CD4-positive, alpha-beta T cell (primary cell): ENCODE measurements around the gene CTXN3. TPM values are rescaled to one million over a fixed set of nuclear protein-coding genes. Genes with fewer than 3 reads are reported as not detected.

Experiments
- ATAC-seq: fragments of 200-7000 bp; cut with Tn5 transposase; one replicate; pipeline ENCODE4 v1.10.0; 2022; ENCODE audit warnings: mild to moderate bottlenecking; ENCODE audit not compliant: poor library complexity
- CTCF ChIA-PET: fragments of 350-600 bp; sonication (Branson Sonifier 250); formaldehyde crosslinking; loops from one replicate; lab custom pipeline; 2021; ENCODE audit warnings: antibody characterized with exemption, inconsistent platforms; lab: Charles Lee
- POLR2A ChIA-PET: fragments of 350-600 bp; sonication (Branson Sonifier 250); formaldehyde crosslinking; loops from one replicate; lab custom pipeline; 2021; ENCODE audit warnings: antibody characterized with exemption, inconsistent platforms; lab: Charles Lee
- DNase-seq, 14 experiments: peaks; one replicate each; pipeline ENCODE4 v3.0.0-alpha.2; 2013 to 2020; ENCODE audit warnings: mixed read lengths in 2 of 14
- H3K27ac ChIP-seq, 2 donors: one replicate each; pipeline versions ENCODE4 v1.5.1 to v1.7.0; 2013; ENCODE audit warnings: low read length in 2 of 2, low read depth in 1 of 2, mild to moderate bottlenecking in 1 of 2
- H3K27me3 ChIP-seq, 2 experiments: 1 replicate in 1 of 2; 2 replicates in 1 of 2; pipeline versions ENCODE4 v1.6.1 to v1.7.0; 2013; ENCODE audit warnings: low read length in 2 of 2, control low read depth in 1 of 2, mild to moderate bottlenecking in 1 of 2, moderate library complexity in 1 of 2; ENCODE audit not compliant: insufficient read depth in 2 of 2, control insufficient read depth in 1 of 2
- H3K36me3 ChIP-seq: one replicate; pipeline ENCODE4 v1.6.1; 2013; ENCODE audit warnings: low read length, control low read depth; ENCODE audit not compliant: insufficient read depth
- H3K4me1 ChIP-seq: one replicate; pipeline ENCODE4 v1.6.1; 2013; ENCODE audit warnings: low read length, control low read depth; ENCODE audit not compliant: insufficient read depth
- H3K4me3 ChIP-seq: one replicate; pipeline ENCODE4 v1.5.1; 2013; ENCODE audit warnings: mild to moderate bottlenecking, low read length, moderate library complexity
- H3K9me3 ChIP-seq, 2 experiments: 1 replicate in 1 of 2; 2 replicates in 1 of 2; pipeline versions ENCODE4 v1.6.1 to v1.7.0; 2013; ENCODE audit warnings: low read length in 2 of 2, mild to moderate bottlenecking in 2 of 2, control low read depth in 1 of 2, moderate library complexity in 1 of 2; ENCODE audit not compliant: control insufficient read depth in 1 of 2, insufficient read depth in 1 of 2
- H3K27ac Mint-ChIP-seq: one replicate; pipeline ENCODE4 v1.8.0; 2020; ENCODE audit warnings: mixed read lengths
- H3K27me3 Mint-ChIP-seq: one replicate; pipeline ENCODE4 v1.8.0; 2021; ENCODE audit warnings: mixed read lengths
- H3K36me3 Mint-ChIP-seq: one replicate; pipeline ENCODE4 v1.8.0; 2021; ENCODE audit warnings: low read depth, mixed read lengths
- H3K4me1 Mint-ChIP-seq: one replicate; pipeline ENCODE4 v1.8.0; 2021; ENCODE audit warnings: low read depth, mixed read lengths
- H3K4me3 Mint-ChIP-seq: one replicate; pipeline ENCODE4 v1.8.0; 2020; ENCODE audit warnings: mild to moderate bottlenecking, mixed read lengths
- H3K9me3 Mint-ChIP-seq: one replicate; pipeline ENCODE4 v1.8.0; 2020; ENCODE audit warnings: mixed read lengths
- intact Hi-C, 2 experiments: fragments of 100-400 bp; cut with DNase I in 1 of 2; cut with micrococcal nuclease in 1 of 2; formaldehyde crosslinking; loops; one replicate each; pipeline versions ENCODE4 v1.15.1 to v1.9.0; 2023 to 2025; cut with DNase I, micrococcal nuclease
- total RNA-seq, 174 experiments: library from RNA in 2 of 174; stranded (reverse) in 2 of 174; gene quantifications; one replicate each; pipeline ENCODE4 v1.2.3 and lab custom pipeline; 2021 to 2026
- TF ChIP-seq, protein P1 (sequence below): fragments of 200-600 bp; IDR thresholded peaks from one replicate; pipeline ENCODE4 v1.8.0; 2022; ENCODE audit warnings: antibody characterized with exemption, mild to moderate bottlenecking

Gene CTXN3
- total RNA-seq, 2 experiments from 2014 or later = not detected

DNA sequence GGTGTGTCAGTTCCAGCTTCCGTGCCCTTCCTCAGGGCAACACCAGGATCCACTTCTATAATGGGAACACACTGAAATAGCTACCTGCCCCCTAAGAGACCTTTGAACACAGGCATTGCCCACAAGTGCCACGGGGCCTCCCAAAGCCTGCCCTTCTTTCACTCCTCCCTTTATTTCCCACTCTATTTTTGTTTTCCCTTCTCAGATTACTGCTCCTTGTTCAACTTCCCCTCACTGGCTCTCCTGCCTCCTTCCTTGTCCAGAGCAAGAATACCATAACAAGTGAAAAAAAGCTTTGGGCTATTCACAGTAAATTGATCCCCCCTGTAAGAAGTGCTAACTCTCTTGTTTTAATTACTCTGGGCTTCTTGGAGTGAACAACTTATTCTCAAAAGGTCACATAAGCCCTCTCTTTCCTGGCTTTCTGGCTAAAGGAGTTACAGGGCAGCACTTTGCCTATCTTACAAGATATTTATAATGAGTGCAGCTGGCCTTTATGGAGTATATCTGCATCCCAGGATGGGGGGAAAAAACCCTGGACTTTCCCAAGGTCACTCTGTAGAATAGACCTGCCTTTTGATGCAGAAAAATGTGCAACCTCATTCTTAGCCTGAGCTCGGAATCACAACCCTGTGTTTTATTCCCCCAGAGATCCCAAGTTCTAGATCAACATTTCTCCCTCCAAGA is 11.3 kb downstream of the CTXN3 start:
- Histone ChIP-seq H3K4me3 (no peak overlapping the region), H3K9me3 (no peaks in the 10 kb centered on the region), H3K36me3 (no peaks in the 10 kb centered on the region), H3K27ac (no peak overlapping the region), H3K4me1 (no peaks in the 10 kb centered on the region), H3K27me3 (no peaks in the 10 kb centered on the region)
- ChIA-PET POLR2A (no interaction called here), CTCF (no interaction called here)
- Mint-ChIP-seq H3K27me3 (no peaks in the 10 kb centered on the region), H3K36me3 (no peaks in the 10 kb centered on the region), H3K4me1 (no peaks in the 10 kb centered on the region), H3K9me3 (no peaks in the 10 kb centered on the region), H3K27ac (no peak overlapping the region), H3K4me3 (no peak overlapping the region)
- TF ChIP-seq, protein P1, sequence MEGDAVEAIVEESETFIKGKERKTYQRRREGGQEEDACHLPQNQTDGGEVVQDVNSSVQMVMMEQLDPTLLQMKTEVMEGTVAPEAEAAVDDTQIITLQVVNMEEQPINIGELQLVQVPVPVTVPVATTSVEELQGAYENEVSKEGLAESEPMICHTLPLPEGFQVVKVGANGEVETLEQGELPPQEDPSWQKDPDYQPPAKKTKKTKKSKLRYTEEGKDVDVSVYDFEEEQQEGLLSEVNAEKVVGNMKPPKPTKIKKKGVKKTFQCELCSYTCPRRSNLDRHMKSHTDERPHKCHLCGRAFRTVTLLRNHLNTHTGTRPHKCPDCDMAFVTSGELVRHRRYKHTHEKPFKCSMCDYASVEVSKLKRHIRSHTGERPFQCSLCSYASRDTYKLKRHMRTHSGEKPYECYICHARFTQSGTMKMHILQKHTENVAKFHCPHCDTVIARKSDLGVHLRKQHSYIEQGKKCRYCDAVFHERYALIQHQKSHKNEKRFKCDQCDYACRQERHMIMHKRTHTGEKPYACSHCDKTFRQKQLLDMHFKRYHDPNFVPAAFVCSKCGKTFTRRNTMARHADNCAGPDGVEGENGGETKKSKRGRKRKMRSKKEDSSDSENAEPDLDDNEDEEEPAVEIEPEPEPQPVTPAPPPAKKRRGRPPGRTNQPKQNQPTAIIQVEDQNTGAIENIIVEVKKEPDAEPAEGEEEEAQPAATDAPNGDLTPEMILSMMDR = no peak
- intact Hi-C loops = no loop called here
- ATAC-seq = no peak
- DNase-seq = no peak

DNA sequence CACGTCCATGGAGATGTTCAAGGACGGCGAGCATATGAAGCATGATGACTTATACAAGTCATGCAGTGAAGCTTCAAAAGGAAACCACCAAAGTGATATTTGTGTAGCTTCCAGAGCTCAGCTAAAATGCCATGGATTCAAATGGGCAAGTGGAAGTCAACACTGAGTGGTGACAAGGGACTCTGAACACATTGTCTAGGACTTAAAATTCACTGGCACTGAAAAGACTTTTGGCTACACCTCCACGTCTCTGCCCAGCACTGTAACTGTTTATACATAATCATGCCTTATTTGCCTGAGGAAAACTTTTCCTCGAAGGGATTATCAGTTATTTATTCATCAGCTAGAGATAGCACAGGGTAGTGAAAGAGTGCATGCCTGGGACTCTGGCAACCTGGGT is 15.2 kb downstream of the CTXN3 start:
- Histone ChIP-seq H3K36me3 (no peaks in the 10 kb centered on the region), H3K27me3 (no peaks in the 10 kb centered on the region), H3K27ac (no peak overlapping the region), H3K4me3 (no peak overlapping the region), H3K9me3 (no peaks in the 10 kb centered on the region), H3K4me1 (no peaks in the 10 kb centered on the region)
- CTCF ChIA-PET = no interaction called here
- ATAC-seq = no peak
- H3K4me3 Mint-ChIP-seq = no peak overlapping the region
- intact Hi-C loops = no loop called here
- no peaks in the 10 kb centered on the region for H3K4me1 Mint-ChIP-seq
- TF ChIP-seq, protein P1 = no peak
- POLR2A ChIA-PET = no interaction called here
- no peaks in the 10 kb centered on the region for H3K9me3 Mint-ChIP-seq
- no peaks in the 10 kb centered on the region for H3K36me3 Mint-ChIP-seq
- no peaks in the 10 kb centered on the region for H3K27me3 Mint-ChIP-seq
- DNase-seq = no peak
- H3K27ac Mint-ChIP-seq = no peak overlapping the region

DNA sequence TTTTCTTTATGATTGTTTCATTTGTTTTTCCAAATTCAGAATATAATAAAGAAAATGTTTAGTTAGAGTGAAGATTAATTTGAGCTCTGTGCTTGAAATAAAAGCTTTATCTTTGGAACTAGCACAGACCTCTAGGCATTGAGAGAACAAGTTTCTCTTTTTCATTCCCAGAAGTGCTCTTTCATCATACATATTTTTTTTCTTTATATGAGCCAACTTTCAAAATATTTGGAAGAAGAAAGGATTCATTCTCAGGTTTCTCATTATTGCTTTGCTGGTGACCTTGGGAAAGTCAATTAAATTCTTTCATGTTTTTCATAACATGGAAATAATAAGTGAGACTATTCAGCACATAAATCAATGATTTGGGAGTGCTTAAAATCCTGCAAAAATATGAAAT is 16.8 kb downstream of the CTXN3 start:
- Histone ChIP-seq H3K36me3 (no peaks in the 10 kb centered on the region), H3K27ac (no peak overlapping the region), H3K27me3 (no peaks in the 10 kb centered on the region), H3K4me1 (no peaks in the 10 kb centered on the region), H3K4me3 (no peak overlapping the region), H3K9me3 (no peaks in the 10 kb centered on the region)
- POLR2A ChIA-PET = no interaction called here
- Mint-ChIP-seq H3K4me3 (no peak overlapping the region), H3K4me1 (no peaks in the 10 kb centered on the region), H3K36me3 (no peaks in the 10 kb centered on the region), H3K27ac (no peak overlapping the region), H3K27me3 (no peaks in the 10 kb centered on the region), H3K9me3 (no peaks in the 10 kb centered on the region)
- intact Hi-C loops = no loop called here
- CTCF ChIA-PET = no interaction called here
- DNase-seq (no peak), ATAC-seq (no peak)
- TF ChIP-seq, protein P1 = no peak
